Measurements from ENCODE around the gene ZNF765. TPM values are rescaled to one million over a fixed set of nuclear protein-coding genes. Genes with fewer than 3 reads are reported as not detected.
"Not testable (repeated sequence)": the region's sequence is repeated elsewhere in the genome, so short reads cannot be mapped to it uniquely, and the experiment has no call there.

Gene ZNF765
- polyA plus RNA-seq, 1 donor from 2014 or later, result 8.7 TPM

GRCh38 chr19:53467485-53468262 is 72.7 kb downstream of the ZNF765 start, which contains the start of gene ZNF813:
Gene ZNF813 (plus strand): TSS chr19:53467733. CDS start chr19:53483823, 16,090 bp downstream.
- TF ChIP-seq POLR2AphosphoS5 (IDR thresholded peaks at IDR 0.05), result peak; percentile 66
- TF ChIP-seq EZH2 (IDR thresholded peaks at IDR 0.05; ENCODE audit: borderline replicate concordance, insufficient read depth, low read length, poor library complexity, severe bottlenecking), result no peak
- peak; percentile 31 for TF ChIP-seq EP300 (conservative IDR thresholded peaks at IDR 0.05; ENCODE audit: poor library complexity, severe bottlenecking)
- no peak for TF ChIP-seq RAD21 (conservative IDR thresholded peaks at IDR 0.05)
- TF ChIP-seq TAF1 (IDR thresholded peaks at IDR 0.05; ENCODE audit: low read depth), result no peak
- TF ChIP-seq REST (IDR thresholded peaks at IDR 0.05; ENCODE audit: borderline replicate concordance), result no peak
- TF ChIP-seq MXI1 (conservative IDR thresholded peaks at IDR 0.05; ENCODE audit: poor library complexity, severe bottlenecking), result peak; percentile 77
- no peak for TF ChIP-seq CTCF (IDR thresholded peaks at IDR 0.05; ENCODE audit: poor library complexity, severe bottlenecking)
- TF ChIP-seq SMC3 (conservative IDR thresholded peaks at IDR 0.05; ENCODE audit: poor library complexity), result peak; percentile 39
- Histone ChIP-seq H3K9ac (ENCODE audit: low read length) (peak within 1 kb of the TSS; percentile 75), H3K4me2 (ENCODE audit: low read length) (peak within 1 kb of the TSS; percentile 55), H4K20me1 (ENCODE audit: insufficient read depth) (no peaks in the 10 kb centered on the region), H3K27ac (ENCODE audit: low read length) (peak within 1 kb of the TSS; percentile 72), H3K9me2 (ENCODE audit: insufficient read depth, low read length) (no peaks in the 10 kb centered on the region), H3K36me3 (ENCODE audit: insufficient read depth, low read length) (no peaks in the 10 kb centered on the region), H3K4me3 (ENCODE audit: low read length) (peak within 1 kb of the TSS; percentile 79), H3K27me3 (ENCODE audit: insufficient read depth, low read depth, low read length) (no peaks in the 10 kb centered on the region), H2AFZ (ENCODE audit: low read depth, low read length) (peak within 1 kb of the TSS; percentile 71), H3F3A (ENCODE audit: insufficient read depth, low read length, poor library complexity, severe bottlenecking) (no peaks in the 10 kb centered on the region), H3K79me2 (replicated peaks; ENCODE audit: insufficient read depth, low read length) (no peaks in the 10 kb centered on the region), H3K9me3 (ENCODE audit: low read length) (no peaks in the 10 kb centered on the region)

- H3K79me2 ChIP-seq (replicated peaks; ENCODE audit: insufficient read depth, low read length); H3K27me3 ChIP-seq (ENCODE audit: insufficient read depth, low read depth, low read length); H4K20me1 ChIP-seq (ENCODE audit: insufficient read depth); H3F3A ChIP-seq (ENCODE audit: insufficient read depth, low read length, poor library complexity, severe bottlenecking); H2AFZ ChIP-seq (ENCODE audit: low read depth, low read length); H3K27ac ChIP-seq (ENCODE audit: low read length); H3K36me3 ChIP-seq (ENCODE audit: insufficient read depth, low read length); H3K9me2 ChIP-seq (ENCODE audit: insufficient read depth, low read length); H3K9me3 ChIP-seq (ENCODE audit: low read length): not testable (repeated sequence)
- peak overlapping the region; percentile 48 for H3K4me2 ChIP-seq (ENCODE audit: low read length)
- H3K4me3 ChIP-seq (ENCODE audit: low read length), result peak overlapping the region; percentile 79
- H3K9ac ChIP-seq (ENCODE audit: low read length), result peak overlapping the region; percentile 75
Measured at GRCh38 chr19:53468628-53469027, 73.7 kb downstream of the ZNF765 start.

Data from neural cell (in vitro differentiated cells).